ENCODE results near the gene PLEKHM3. TPM values are rescaled to one million over a fixed set of nuclear protein-coding genes. Genes with fewer than 3 reads are reported as not detected.

PLEKHM3 gene
- total and polyA plus RNA-seq, 7 donors, result 1.2 to 47.9 (median 29.1) TPM

DNA sequence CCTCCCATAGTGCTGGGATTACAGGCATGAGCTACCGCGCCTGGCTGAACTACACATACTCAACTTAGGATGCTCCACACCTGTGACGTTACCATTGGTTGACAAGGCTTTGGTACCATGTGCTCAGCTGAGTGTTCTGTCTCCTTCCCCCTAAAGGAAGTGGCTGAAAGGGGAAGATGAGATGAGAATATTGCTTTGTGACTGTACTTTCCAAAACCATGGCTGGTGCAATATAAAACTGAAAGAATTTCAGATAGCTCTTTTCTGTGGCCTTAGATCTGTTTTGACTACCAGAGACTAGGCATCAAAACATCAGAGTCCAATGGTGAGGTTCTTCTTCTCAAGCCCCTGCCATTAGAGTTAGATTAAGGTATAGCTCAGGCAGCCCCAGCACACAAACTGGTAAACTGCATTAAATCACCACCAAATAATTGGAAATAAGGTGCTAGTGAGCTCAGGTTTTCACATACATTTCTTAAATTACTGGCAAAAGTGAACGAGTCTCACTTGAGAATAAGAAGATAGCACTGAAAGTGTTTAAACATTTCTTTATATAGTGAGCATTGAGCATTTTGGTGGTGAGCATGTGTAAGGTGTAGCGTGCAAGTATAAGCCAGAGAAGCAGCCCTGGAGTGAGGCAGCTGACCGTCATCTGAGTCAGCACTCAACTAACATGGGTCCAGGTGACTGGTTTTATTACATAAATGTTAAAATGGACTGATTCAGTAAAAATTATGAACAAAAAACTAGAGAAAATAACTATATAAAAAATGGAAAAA is 142.1 kb downstream of the PLEKHM3 start:
- H3K27ac ChIP-seq, result no peak overlapping the region
- TF ChIP-seq EP300 (IDR thresholded peaks at IDR 0.05), result no peak
- TF ChIP-seq POLR2A (IDR thresholded peaks at IDR 0.05), result no peak
- TF ChIP-seq, protein P1, sequence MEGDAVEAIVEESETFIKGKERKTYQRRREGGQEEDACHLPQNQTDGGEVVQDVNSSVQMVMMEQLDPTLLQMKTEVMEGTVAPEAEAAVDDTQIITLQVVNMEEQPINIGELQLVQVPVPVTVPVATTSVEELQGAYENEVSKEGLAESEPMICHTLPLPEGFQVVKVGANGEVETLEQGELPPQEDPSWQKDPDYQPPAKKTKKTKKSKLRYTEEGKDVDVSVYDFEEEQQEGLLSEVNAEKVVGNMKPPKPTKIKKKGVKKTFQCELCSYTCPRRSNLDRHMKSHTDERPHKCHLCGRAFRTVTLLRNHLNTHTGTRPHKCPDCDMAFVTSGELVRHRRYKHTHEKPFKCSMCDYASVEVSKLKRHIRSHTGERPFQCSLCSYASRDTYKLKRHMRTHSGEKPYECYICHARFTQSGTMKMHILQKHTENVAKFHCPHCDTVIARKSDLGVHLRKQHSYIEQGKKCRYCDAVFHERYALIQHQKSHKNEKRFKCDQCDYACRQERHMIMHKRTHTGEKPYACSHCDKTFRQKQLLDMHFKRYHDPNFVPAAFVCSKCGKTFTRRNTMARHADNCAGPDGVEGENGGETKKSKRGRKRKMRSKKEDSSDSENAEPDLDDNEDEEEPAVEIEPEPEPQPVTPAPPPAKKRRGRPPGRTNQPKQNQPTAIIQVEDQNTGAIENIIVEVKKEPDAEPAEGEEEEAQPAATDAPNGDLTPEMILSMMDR (IDR thresholded peaks at IDR 0.05), result no peak
- TF ChIP-seq POLR2AphosphoS5 (IDR thresholded peaks at IDR 0.05), result no peak
- peaks cover 0 to 15% (median 2%) of the 10 kb centered on the region in 4 donors for H3K4me1 ChIP-seq
- intact Hi-C loops (cut with DNase I), result no loop called here
- no peaks in the 10 kb centered on the region for H3K9me3 ChIP-seq
- H3K36me3 ChIP-seq, result no peaks in the 10 kb centered on the region
- 95 to 97% methylated on average over 6 of the region's 6 CpGs for WGBS, 2 donors
- H3K4me3 ChIP-seq, result no peak overlapping the region
- H3K27me3 ChIP-seq, result no peaks in the 10 kb centered on the region
- no peak for DNase-seq

DNA sequence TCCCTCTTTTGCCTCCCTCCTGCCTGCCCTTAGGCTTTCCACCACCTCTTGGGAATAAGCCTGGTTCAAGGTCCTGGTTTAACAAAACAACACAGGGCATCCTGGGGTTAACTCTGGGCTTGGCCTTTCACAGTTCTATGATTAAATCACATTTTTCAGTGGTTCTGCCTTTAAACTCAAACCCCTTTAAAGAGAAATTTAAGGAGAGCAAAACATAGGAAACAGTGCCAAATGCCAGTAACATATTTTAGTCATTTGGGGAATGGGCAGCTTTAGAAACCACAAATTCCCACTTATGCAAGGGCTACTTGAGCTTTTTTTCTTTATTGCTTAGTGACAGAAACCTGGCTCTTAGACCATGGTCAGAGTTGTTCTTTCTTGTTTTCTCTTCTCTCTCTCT is 143.4 kb downstream of the PLEKHM3 start:
- DNase-seq, result no peak
- no peak for TF ChIP-seq POLR2A (IDR thresholded peaks at IDR 0.05)
- TF ChIP-seq, protein P1 (IDR thresholded peaks at IDR 0.05), result no peak
- no peak for TF ChIP-seq EP300 (IDR thresholded peaks at IDR 0.05)
- TF ChIP-seq POLR2AphosphoS5 (IDR thresholded peaks at IDR 0.05), result no peak
- Histone ChIP-seq H3K9me3 (no peaks in the 10 kb centered on the region), H3K27me3 (no peaks in the 10 kb centered on the region), H3K36me3 (no peaks in the 10 kb centered on the region), H3K27ac (no peak overlapping the region), H3K4me3 (no peak overlapping the region), H3K4me1 (peaks cover 0 to 8% (median 0%) of the 10 kb centered on the region in 4 donors)
- intact Hi-C loops (cut with DNase I), result no loop called here

DNA sequence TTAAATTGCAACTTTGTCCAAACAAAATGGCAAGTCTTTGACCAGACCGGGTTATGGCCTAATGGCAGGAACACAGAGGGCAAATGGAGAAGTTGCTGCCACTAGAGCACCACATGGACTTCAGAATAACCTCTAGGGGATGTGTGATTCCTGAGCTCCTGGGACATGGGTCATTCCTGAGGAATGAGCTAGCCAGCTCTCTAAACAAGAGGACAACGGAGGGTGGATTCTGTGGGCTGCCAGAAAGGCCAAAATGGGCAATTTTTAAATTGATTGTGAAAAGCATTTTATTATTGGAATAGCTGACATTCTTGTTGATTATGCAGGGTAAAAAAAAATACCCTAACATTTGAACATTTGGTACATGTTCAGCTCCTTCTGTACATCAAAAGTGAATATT is 145.8 kb downstream of the PLEKHM3 start:
- Histone ChIP-seq H3K4me1 (no peaks in the 10 kb centered on the region), H3K27me3 (no peaks in the 10 kb centered on the region), H3K4me3 (no peak overlapping the region), H3K9me3 (no peaks in the 10 kb centered on the region), H3K27ac (no peak overlapping the region), H3K36me3 (no peaks in the 10 kb centered on the region)
- 89 to 95% methylated on average over 2 of the region's 2 CpGs for WGBS, 2 donors
- DNase-seq, result no peak
- TF ChIP-seq POLR2A (IDR thresholded peaks at IDR 0.05) (no peak), EP300 (IDR thresholded peaks at IDR 0.05) (no peak), POLR2AphosphoS5 (IDR thresholded peaks at IDR 0.05) (no peak)
- TF ChIP-seq, protein P1 (IDR thresholded peaks at IDR 0.05), result no peak
- intact Hi-C loops (cut with DNase I), result no loop called here

DNA sequence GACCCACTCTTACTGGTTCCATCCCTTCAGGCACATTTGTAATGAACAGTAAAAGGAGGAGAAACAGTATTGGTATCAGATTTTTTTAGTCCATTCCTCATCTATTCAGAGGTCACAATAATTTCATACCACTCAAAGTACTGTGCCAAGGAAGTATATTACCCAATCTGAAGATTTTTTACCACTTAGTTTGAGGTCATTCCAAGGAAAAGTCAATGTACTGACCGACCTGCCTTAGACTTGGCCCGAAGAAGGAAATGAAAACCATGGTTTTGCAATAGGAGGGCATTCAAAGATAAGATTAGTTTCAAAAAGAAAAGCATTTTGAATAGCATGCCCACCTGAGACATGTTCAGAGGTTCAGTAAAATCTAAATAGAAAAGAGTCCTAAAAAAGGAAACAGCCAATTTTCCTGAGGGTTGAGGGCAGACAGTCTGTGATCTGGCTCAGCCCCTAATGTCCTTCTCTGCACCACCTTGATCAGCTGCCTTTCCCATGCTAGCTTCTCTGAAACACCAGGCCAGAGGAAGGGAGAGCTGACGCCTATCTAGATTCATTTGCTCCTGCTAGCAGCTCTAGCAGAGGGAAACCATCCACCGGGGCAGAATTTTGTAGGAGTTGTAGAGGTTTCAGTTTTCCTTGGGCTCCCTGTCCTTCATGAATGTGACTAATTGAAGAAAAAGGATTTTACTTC is 148.3 kb downstream of the PLEKHM3 start:
- intact Hi-C loops (cut with DNase I), result no loop called here

More for the DNA sequence above, 148.3 kb downstream of the PLEKHM3 start:
- no peak for DNase-seq
- TF ChIP-seq EP300 (IDR thresholded peaks at IDR 0.05) (no peak), POLR2A (IDR thresholded peaks at IDR 0.05) (no peak), POLR2AphosphoS5 (IDR thresholded peaks at IDR 0.05) (no peak)
- TF ChIP-seq, protein P1 (IDR thresholded peaks at IDR 0.05), result no peak
- Histone ChIP-seq H3K36me3 (no peaks in the 10 kb centered on the region), H3K4me1 (no peaks in the 10 kb centered on the region), H3K9me3 (no peaks in the 10 kb centered on the region), H3K27me3 (no peaks in the 10 kb centered on the region), H3K4me3 (no peak overlapping the region), H3K27ac (no peak overlapping the region)
- WGBS, 2 donors, result 90 to 92% methylated on average over 4 of the region's 4 CpGs
